Ishikawa (cell line): Measurements from ENCODE around the gene ITPRIPL2.

Experiments used
- CEBPB ChIP-seq: IDR thresholded peaks from 2 replicates; pipeline ENCODE4 v1.6.1; 2012
- CREB1 ChIP-seq: IDR thresholded peaks from 2 replicates; pipeline ENCODE4 v1.6.1; 2012; ENCODE audit warnings: low read depth
- EGR1 ChIP-seq: IDR thresholded peaks from 2 replicates; pipeline ENCODE4 v1.6.1; 2012
- EP300 ChIP-seq: IDR thresholded peaks from 2 replicates; pipeline ENCODE4 v1.6.1; 2012; ENCODE audit warnings: borderline replicate concordance
- FOXM1 ChIP-seq: IDR thresholded peaks from 2 replicates; pipeline ENCODE4 v1.6.1; 2012; ENCODE audit warnings: low read depth, borderline replicate concordance
- MAX ChIP-seq: IDR thresholded peaks from 2 replicates; pipeline ENCODE4 v1.6.1; 2012
- NFIC ChIP-seq: IDR thresholded peaks from 2 replicates; pipeline ENCODE4 v1.6.1; 2012
- RAD21 ChIP-seq: IDR thresholded peaks from 2 replicates; pipeline ENCODE4 v1.6.1; 2012; ENCODE audit warnings: low read depth
- REST ChIP-seq: IDR thresholded peaks from 2 replicates; pipeline ENCODE4 v1.6.1; 2012; ENCODE audit warnings: low read depth, mild to moderate bottlenecking
- TAF1 ChIP-seq: IDR thresholded peaks from 2 replicates; pipeline ENCODE4 v1.6.1; 2012; ENCODE audit warnings: low read depth, mild to moderate bottlenecking
- TCF12 ChIP-seq: IDR thresholded peaks from 2 replicates; pipeline ENCODE4 v1.6.1; 2012; ENCODE audit warnings: low read depth
- TEAD4 ChIP-seq: IDR thresholded peaks from 2 replicates; pipeline ENCODE4 v1.6.1; 2012
- USF1 ChIP-seq: IDR thresholded peaks from 2 replicates; pipeline ENCODE4 v1.6.1; 2012
- YY1 ChIP-seq: IDR thresholded peaks from 2 replicates; pipeline ENCODE4 v1.6.1; 2012; ENCODE audit warnings: low read depth
- ZBTB7A ChIP-seq: IDR thresholded peaks from 2 replicates; pipeline ENCODE4 v1.6.1; 2012; ENCODE audit warnings: low read depth

ITPRIPL2 gene

GRCh38 chr16:19168371-19169081 lies 54.8 kb downstream of the ITPRIPL2 start:
- TF ChIP-seq TCF12 (peak; percentile 47; the same call in 1 of the 2 replicates), TAF1 (no peak; the same call in 1 of the 2 replicates), RAD21 (no peak), ZBTB7A (peak; percentile 73; the same call in 1 of the 2 replicates), YY1 (peak; percentile 66)

GRCh38 chr16:19169082-19169639 lies 55.4 kb downstream of the ITPRIPL2 start:
- 0 out of 2 replicates have a peak, but pooled peaks have one; percentile 6 for TF ChIP-seq TCF12
- TF ChIP-seq YY1 = no peak

- TF ChIP-seq USF1 (no peak), TEAD4 (no peak), TCF12 (no peak), ZBTB7A (no peak), MAX (no peak), CREB1 (no peak), CEBPB (no peak), RAD21 (no peak), FOXM1 (no peak), REST (no peak), NFIC (no peak), EGR1 (no peak), YY1 (no peak), EP300 (no peak)
Measured at GRCh38 chr16:19170043-19170655, 56.4 kb downstream of the ITPRIPL2 start.
